DND-41 (cell line): ENCODE data around the gene PPP1R14C.

Experiments used
- ATAC-seq: fragments of 200-7000 bp; cut with Tn5 transposase; 3 replicates; pipeline ENCODE4 v1.9.1; 2021; ENCODE audit warnings: low read depth; ENCODE audit not compliant: insufficient read depth
- DNase-seq: peaks from one replicate; pipeline ENCODE4 v3.0.0-alpha.2; 2020
- H2AFZ ChIP-seq: 2 replicates; pipeline ENCODE4 v1.6.0; 2012; ENCODE audit warnings: low read depth, low read length
- H3K27ac ChIP-seq: 2 replicates; pipeline ENCODE4 v1.5.1; 2012; ENCODE audit warnings: low read length, inconsistent platforms
- H3K27me3 ChIP-seq: fragments of 200-600 bp; sonication (generic); 2 replicates; pipeline ENCODE4 v1.6.0; 2012; ENCODE audit warnings: low read length, mild to moderate bottlenecking, inconsistent platforms; ENCODE audit not compliant: insufficient read depth, poor library complexity
- H3K36me3 ChIP-seq: 2 replicates; pipeline ENCODE4 v1.5.1; 2012; ENCODE audit warnings: low read length, inconsistent platforms; ENCODE audit not compliant: insufficient read depth
- H3K4me1 ChIP-seq: 2 replicates; pipeline ENCODE4 v1.5.1; 2012; ENCODE audit warnings: mild to moderate bottlenecking, low read length; ENCODE audit not compliant: insufficient read depth
- H3K4me2 ChIP-seq: 2 replicates; pipeline ENCODE4 v1.6.0; 2012; ENCODE audit warnings: mild to moderate bottlenecking, moderate library complexity, low read length, inconsistent platforms; ENCODE audit not compliant: insufficient read depth
- H3K4me3 ChIP-seq, 2 experiments: fragments of 200-600 bp in 1 of 2; shearing (Covaris generic) in 1 of 2; 2 replicates each; pipeline ENCODE4 v1.5.1; 2012 to 2016; ENCODE audit warnings: inconsistent platforms in 2 of 2, low read length in 2 of 2, mild to moderate bottlenecking in 2 of 2, low read depth in 1 of 2, moderate library complexity in 1 of 2
- H3K79me2 ChIP-seq: 2 replicates; pipeline ENCODE4 v1.6.0; 2012; ENCODE audit warnings: low read length, inconsistent platforms; ENCODE audit not compliant: insufficient read depth
- H3K9ac ChIP-seq: 2 replicates; pipeline ENCODE4 v1.6.0; 2012; ENCODE audit warnings: low read depth, mild to moderate bottlenecking, inconsistent platforms, low read length, moderate library complexity
- H3K9me3 ChIP-seq: 2 replicates; pipeline ENCODE4 v1.5.1; 2012; ENCODE audit warnings: low read length, moderate library complexity, mild to moderate bottlenecking, inconsistent platforms; ENCODE audit not compliant: insufficient read depth, severe bottlenecking
- H4K20me1 ChIP-seq: 2 replicates; pipeline ENCODE4 v1.6.0; 2012; ENCODE audit warnings: low read length; ENCODE audit not compliant: insufficient read depth
- EZH2 ChIP-seq: IDR thresholded peaks from 3 replicates; pipeline ENCODE4 v1.6.1; 2012; ENCODE audit warnings: borderline replicate concordance, low read depth, mild to moderate bottlenecking, moderate library complexity, low read length, inconsistent platforms; ENCODE audit not compliant: severe bottlenecking
- TF ChIP-seq, protein P1 (sequence below): IDR thresholded peaks from 2 replicates; pipeline ENCODE4 v1.5.1; 2012; ENCODE audit warnings: borderline replicate concordance, low read length, moderate library complexity, mild to moderate bottlenecking; ENCODE audit not compliant: poor library complexity, severe bottlenecking; ENCODE audit errors: extremely low read depth

The PPP1R14C gene

DNA sequence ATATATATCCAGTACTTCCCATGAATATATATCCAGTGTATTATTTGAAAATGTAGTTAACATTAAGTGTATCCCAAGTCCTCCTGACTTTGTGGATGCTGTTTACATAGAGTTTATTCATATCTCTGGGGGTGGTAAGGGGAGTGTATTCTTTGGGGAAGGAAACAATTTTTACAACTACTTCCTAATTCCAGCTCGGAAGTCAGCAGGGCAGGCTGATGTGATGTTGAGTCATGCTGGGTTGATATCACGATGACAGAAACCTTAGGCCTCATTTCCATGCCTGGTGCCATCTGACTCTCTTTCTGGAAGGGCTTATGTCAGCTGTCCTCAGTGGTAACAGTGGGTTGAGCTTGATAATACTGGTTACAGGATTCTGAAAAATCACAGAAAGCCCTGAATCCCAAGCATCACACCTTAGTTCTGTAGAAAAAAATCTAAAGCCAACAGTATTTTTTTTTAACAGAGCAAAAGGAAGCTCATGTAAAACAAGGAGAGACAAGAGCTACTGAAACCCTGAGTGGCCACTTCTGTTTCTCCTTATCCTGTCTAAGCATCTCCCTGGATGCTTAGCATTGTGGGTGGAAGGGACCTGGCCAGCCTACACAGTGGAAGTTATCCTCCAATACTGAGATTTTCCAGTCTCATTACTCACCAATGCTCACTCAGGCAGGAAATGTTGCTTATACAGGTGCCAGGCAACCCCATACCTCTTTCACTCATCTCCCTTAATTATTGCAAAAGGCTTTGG is 150.8 kb downstream of the PPP1R14C start:
- Histone ChIP-seq H3K79me2 (no peaks in the 10 kb centered on the region), H4K20me1 (no peaks in the 10 kb centered on the region), H3K4me2 (no peak overlapping the region), H2AFZ (no peak overlapping the region), H3K4me3 (no peak overlapping the region), H3K27ac (no peak overlapping the region), H3K27me3 (no peaks in the 10 kb centered on the region), H3K4me1 (no peaks in the 10 kb centered on the region), H3K36me3 (no peaks in the 10 kb centered on the region), H3K9me3 (peaks cover 16% of the 10 kb centered on the region), H3K9ac (no peak overlapping the region)
- no peak for TF ChIP-seq EZH2
- TF ChIP-seq, protein P1, sequence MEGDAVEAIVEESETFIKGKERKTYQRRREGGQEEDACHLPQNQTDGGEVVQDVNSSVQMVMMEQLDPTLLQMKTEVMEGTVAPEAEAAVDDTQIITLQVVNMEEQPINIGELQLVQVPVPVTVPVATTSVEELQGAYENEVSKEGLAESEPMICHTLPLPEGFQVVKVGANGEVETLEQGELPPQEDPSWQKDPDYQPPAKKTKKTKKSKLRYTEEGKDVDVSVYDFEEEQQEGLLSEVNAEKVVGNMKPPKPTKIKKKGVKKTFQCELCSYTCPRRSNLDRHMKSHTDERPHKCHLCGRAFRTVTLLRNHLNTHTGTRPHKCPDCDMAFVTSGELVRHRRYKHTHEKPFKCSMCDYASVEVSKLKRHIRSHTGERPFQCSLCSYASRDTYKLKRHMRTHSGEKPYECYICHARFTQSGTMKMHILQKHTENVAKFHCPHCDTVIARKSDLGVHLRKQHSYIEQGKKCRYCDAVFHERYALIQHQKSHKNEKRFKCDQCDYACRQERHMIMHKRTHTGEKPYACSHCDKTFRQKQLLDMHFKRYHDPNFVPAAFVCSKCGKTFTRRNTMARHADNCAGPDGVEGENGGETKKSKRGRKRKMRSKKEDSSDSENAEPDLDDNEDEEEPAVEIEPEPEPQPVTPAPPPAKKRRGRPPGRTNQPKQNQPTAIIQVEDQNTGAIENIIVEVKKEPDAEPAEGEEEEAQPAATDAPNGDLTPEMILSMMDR = no peak
- ATAC-seq = no peak
- no peak for DNase-seq

DNA sequence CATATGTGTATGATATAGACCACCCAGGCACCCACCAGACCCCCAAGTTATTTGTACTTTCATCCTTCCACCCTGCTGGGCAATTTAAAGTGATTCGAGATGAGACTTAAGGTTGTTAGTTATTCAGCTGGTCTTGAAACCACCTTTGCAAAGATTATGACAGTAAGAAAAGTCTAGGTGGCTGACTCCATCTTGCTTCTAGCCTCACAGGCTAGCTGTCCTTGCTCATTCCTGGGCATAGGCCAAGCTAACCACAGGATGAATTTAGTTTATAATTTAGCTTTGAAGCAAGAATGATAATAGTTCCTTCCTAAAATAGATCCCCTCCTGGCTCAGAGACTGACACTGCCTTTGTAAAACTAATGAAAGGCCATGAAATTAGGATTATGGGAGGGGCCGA is 154.0 kb downstream of the PPP1R14C start:
- TF ChIP-seq, protein P1 = no peak
- no peak for TF ChIP-seq EZH2
- Histone ChIP-seq H3K4me3 (no peak overlapping the region), H4K20me1 (no peaks in the 10 kb centered on the region), H2AFZ (no peak overlapping the region), H3K27me3 (no peaks in the 10 kb centered on the region), H3K9me3 (peaks cover 14% of the 10 kb centered on the region), H3K9ac (no peak overlapping the region), H3K36me3 (no peaks in the 10 kb centered on the region), H3K4me1 (no peaks in the 10 kb centered on the region), H3K79me2 (no peaks in the 10 kb centered on the region), H3K4me2 (no peak overlapping the region), H3K27ac (no peak overlapping the region)
- DNase-seq (no peak), ATAC-seq (no peak)

DNA sequence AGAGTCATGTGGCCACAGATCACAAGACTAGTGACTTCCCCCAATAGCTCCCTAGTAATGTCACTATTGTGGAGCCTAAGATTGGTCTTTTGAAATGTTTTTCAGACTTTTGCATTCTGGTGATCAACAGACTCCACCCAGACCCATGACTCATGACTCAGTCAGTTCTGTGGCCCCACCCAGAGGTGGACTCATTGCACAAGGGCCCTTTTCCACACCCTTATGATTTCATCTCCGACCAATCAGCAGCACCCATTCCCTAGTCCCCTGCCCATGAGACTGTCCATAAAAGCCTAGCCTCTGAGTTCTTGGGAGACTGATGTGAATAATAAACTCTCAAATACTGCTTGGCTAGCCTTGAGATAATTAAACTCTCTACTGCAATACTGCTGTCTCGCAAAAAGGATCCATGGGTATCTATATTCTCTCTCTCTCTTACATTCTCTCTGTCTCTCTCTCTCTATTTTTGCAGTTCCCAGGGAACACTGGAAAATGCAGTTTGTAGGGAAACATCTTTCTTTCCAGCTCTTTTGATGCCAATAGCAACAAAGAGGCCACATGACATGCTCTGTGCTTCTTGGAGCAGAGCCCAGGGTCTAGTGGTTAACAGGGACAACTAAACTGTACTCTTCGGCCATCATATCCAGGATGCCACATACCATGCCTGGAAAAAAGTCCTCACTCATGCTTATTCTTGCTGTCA is 154.6 kb downstream of the PPP1R14C start:
- Histone ChIP-seq H3K9ac (no peak overlapping the region), H4K20me1 (no peaks in the 10 kb centered on the region), H3K4me3 (no peak overlapping the region), H3K4me1 (no peaks in the 10 kb centered on the region), H3K36me3 (no peaks in the 10 kb centered on the region), H3K9me3 (peaks cover 13% of the 10 kb centered on the region), H3K4me2 (no peak overlapping the region), H3K27ac (no peak overlapping the region), H3K27me3 (no peaks in the 10 kb centered on the region), H3K79me2 (no peaks in the 10 kb centered on the region), H2AFZ (no peak overlapping the region)
- TF ChIP-seq, protein P1 = no peak
- ATAC-seq (no peak), DNase-seq (no peak)
